Ovary (tissue), 9 donors: ENCODE results near the gene NFIB. TPM values are rescaled to one million over a fixed set of nuclear protein-coding genes. Genes with fewer than 3 reads are reported as not detected.

Experiments used
- DNase-seq, 5 donors: peaks; one replicate each; pipeline ENCODE4 v3.0.0-alpha.2; 2019 to 2020
- H3K27ac ChIP-seq, 2 donors: fragments of 200-600 bp; one replicate each; pipeline versions ENCODE4 v1.5.1 to v1.8.0; 2019 to 2022
- H3K27me3 ChIP-seq: fragments of 200-600 bp; one replicate; pipeline ENCODE4 v1.8.0; 2022
- H3K36me3 ChIP-seq: fragments of 200-600 bp; sonication (generic); one replicate; pipeline ENCODE4 v1.5.1; 2019
- H3K4me1 ChIP-seq: one replicate; pipeline ENCODE4 v1.8.1; 2013; ENCODE audit warnings: mild to moderate bottlenecking, moderate library complexity; ENCODE audit not compliant: insufficient read depth
- H3K4me3 ChIP-seq: fragments of 200-600 bp; sonication (generic); one replicate; pipeline ENCODE4 v1.5.1; 2017
- H3K9me3 ChIP-seq, 2 donors: fragments of 200-600 bp in 1 of 2; sonication (generic) in 1 of 2; one replicate each; pipeline versions ENCODE4 v1.5.1 to v1.8.1; 2013 to 2019; ENCODE audit warnings: mild to moderate bottlenecking in 1 of 2, moderate library complexity in 1 of 2
- EP300 ChIP-seq: sonication (generic); formaldehyde crosslinking; IDR thresholded peaks from one replicate; pipeline ENCODE4 v1.6.1; 2017; ENCODE audit warnings: antibody characterized with exemption
- POLR2A ChIP-seq: fragments of 450-650 bp; IDR thresholded peaks from one replicate; pipeline ENCODE4 v1.6.1; 2017; ENCODE audit warnings: antibody characterized with exemption, mild to moderate bottlenecking, moderate library complexity
- WGBS, 3 donors: extraction: QIAGEN DNeasy Blood & Tissue Kit in 1 of 3; methylation state at CpG; one replicate each; pipeline versions ENCODE4 v1.1.5 to v1.1.7; 2013 to 2017; 5-methylcytosine and 5-hydroxymethylcytosine counted together
- intact Hi-C, 4 donors: fragments of 100-400 bp; cut with DNase I; formaldehyde crosslinking; loops; one replicate each; pipeline versions ENCODE4 v1.11.0 to v1.15.1; 2022 to 2023
- polyA plus RNA-seq, 2 donors: library from polyadenylated mRNA; stranded (reverse); fragments of 200-250 nt in 1 of 2; fragments of 350-450 nt in 1 of 2; fragmentation: Illumina TruSeq in 1 of 2; extraction: RNeasy Lipid Tissue Mini Kit (QIAGEN cat#74804) in 1 of 2; gene quantifications; one replicate each; pipeline ENCODE4 v1.2.3, GENCODE V29; 2013 to 2014
- total RNA-seq, 7 donors: library from RNA; depleted of rRNA in 2 of 7; stranded (reverse); fragments of >200 nt in 2 of 7; fragmentation: NEBNext Ultra II Directional in 3 of 7; extraction: Animal tissue kit (Norgen Biotek cat#: 25700) in 3 of 7; gene quantifications; one replicate each; pipeline versions ENCODE4 v1.1.0 to v1.2.4, GENCODE V29; 2016 to 2023
- TF ChIP-seq, protein P1 (sequence below), 3 donors: fragments of 450-650 bp in 2 of 3; fragments of 200-600 bp in 1 of 3; IDR thresholded peaks; one replicate each; pipeline versions ENCODE4 v1.5.1 to v1.8.0; 2016 to 2022; ENCODE audit warnings: antibody characterized with exemption in 3 of 3, mild to moderate bottlenecking in 1 of 3
- donor health status: DM: no; HTN: no; CAD: no; lungs with moderate emphysema.
- donor health status: DM: no; HTN: no; CAD: no.
- donor health status: Bipolar disorder and iron deficiency.
- donor health status: DM: yes; HTN: yes; CAD: no.
- donor health status: DM: no; HTN: no; CAD: no.
- donor health status: DM: yes; HTN: yes; CAD: no.

NFIB gene
- total and polyA plus RNA-seq, 9 donors, result 8.7 to 111 (median 53.2) TPM

DNA sequence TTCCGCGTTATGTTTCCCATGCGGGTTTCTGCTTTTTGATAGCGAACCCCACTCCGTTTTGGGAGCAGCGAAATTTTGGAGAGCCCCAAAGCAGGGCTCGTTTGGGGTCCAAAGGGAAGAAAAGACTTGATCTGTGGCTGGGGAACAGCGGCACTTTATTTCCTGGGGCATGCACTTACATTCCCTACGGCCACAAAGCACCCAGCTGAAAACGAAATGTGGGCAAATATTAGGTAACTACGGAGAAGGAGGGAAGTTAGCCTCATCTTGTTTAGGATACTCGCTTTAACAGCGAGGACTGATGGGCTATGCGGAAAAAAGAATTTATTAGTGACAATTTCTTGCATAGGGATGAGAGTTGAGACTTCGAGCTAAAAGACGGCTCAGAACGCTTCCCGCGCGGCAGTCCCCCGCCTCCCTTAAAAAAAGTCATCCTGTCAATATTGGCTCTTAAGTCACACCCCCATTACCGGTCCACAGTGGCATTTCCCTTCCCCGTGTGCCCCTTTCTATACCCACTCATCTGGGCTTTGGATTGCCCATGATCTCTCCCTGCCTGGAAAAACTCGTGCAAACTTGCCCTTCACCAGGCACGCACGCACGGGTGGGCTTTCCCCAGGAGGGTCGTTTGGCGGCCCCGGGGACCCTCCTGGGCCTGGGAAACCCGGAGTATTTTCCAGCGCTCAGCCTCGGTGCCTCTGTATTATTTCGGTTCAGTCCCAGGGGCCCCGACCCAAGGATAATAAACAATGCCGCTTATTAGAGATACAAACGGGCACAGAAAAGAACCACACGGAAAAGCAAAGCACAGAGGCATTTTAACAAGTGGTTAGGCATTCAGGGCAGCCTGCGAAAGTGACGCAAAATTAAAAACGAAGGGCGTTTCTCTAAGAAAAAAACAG is 35.8 kb upstream of the NFIB start:
- H3K4me3 ChIP-seq, result peak overlapping the region; percentile 10
- no peaks in the 10 kb centered on the region for H3K36me3 ChIP-seq
- 56 to 87% (median 80%) methylated on average over 42 of the region's 42 CpGs for WGBS, 3 donors
- no peaks in the 10 kb centered on the region for H3K27me3 ChIP-seq
- no peak for TF ChIP-seq POLR2A
- TF ChIP-seq, protein P1, sequence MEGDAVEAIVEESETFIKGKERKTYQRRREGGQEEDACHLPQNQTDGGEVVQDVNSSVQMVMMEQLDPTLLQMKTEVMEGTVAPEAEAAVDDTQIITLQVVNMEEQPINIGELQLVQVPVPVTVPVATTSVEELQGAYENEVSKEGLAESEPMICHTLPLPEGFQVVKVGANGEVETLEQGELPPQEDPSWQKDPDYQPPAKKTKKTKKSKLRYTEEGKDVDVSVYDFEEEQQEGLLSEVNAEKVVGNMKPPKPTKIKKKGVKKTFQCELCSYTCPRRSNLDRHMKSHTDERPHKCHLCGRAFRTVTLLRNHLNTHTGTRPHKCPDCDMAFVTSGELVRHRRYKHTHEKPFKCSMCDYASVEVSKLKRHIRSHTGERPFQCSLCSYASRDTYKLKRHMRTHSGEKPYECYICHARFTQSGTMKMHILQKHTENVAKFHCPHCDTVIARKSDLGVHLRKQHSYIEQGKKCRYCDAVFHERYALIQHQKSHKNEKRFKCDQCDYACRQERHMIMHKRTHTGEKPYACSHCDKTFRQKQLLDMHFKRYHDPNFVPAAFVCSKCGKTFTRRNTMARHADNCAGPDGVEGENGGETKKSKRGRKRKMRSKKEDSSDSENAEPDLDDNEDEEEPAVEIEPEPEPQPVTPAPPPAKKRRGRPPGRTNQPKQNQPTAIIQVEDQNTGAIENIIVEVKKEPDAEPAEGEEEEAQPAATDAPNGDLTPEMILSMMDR (IDR thresholded peaks at IDR 0.05), result no peak
- no peak for TF ChIP-seq EP300
- no peaks in the 10 kb centered on the region for H3K9me3 ChIP-seq
- intact Hi-C loops, result loop anchor here (2.0 to 10.0 kb wide), 6 partner anchors 29 to 995 kb away; no protein-coding TSS in a partner anchor
- no peak for DNase-seq
- peaks cover 4% of the 10 kb centered on the region for H3K4me1 ChIP-seq
- H3K27ac ChIP-seq, result no peak overlapping the region

- Histone ChIP-seq H3K27me3 (no peaks in the 10 kb centered on the region), H3K36me3 (no peaks in the 10 kb centered on the region), H3K4me3 (peak overlapping the region; percentile 47), H3K4me1 (peaks cover 4% of the 10 kb centered on the region), H3K9me3 (no peaks in the 10 kb centered on the region), H3K27ac (peak overlapping the region in 1 of 2 donors; percentile 22)
- TF ChIP-seq EP300, result no peak
- TF ChIP-seq, protein P1 (IDR thresholded peaks at IDR 0.05), result no peak
- no peak for TF ChIP-seq POLR2A
- DNase-seq, result no peak
- intact Hi-C loops, result loop anchor here in 1 of 4 donors (2.0 to 10.0 kb wide), 2 partner anchors 28 to 904 kb away; no protein-coding TSS in a partner anchor
- 39 to 64% (median 59%) methylated on average over 15 of the region's 15 CpGs for WGBS, 3 donors
These were observed 35.2 kb upstream of the NFIB start for GRCh38 chr9:14349146-14349446.

DNA sequence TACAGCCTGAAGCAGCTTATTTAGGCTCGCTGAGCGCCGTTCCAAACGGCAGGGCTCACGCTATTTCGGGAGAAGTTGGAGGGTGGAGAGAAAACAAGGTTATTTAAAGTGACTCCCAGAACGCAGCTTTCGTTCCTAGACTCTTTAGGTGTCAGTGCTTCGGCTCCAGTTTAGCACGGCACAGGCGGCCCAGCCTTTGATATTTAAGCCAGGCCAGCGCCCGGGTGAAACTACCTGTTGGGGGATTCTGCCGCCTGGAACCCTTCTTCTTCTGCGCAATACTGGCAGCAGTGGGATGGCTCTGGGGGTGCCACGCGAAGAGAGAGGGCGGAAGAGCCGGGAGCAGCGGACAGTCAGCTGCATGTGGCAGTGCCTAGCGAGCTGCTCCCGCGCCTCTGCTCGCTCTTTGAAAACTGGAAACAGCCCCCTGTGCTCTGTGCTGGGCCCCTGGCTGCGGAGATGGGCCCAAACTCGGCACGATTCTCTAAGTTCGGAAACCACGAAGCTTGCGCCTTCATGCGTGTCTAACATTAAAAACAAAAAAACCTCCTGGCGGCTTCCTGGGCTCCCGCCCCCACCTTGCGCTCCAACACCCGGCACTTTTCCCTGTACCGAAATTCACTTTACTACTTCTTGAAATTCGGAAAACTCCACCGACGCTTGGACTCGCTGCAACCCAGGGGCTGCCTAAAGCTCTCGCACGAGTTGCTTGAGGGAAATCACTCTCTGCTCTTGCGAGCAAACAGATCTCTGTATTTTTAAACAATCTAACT is 34.6 kb upstream of the NFIB start:
- peak overlapping the region in 1 of 2 donors; percentile 22 for H3K27ac ChIP-seq
- H3K27me3 ChIP-seq, result no peaks in the 10 kb centered on the region
- peak in 1 of 5 donors; percentile 21 for DNase-seq
- H3K4me3 ChIP-seq, result peak overlapping the region; percentile 47
- WGBS, 3 donors, result 4 to 21% (median 9%) methylated on average over 43 of the region's 43 CpGs
- intact Hi-C loops, result loop anchor here in 1 of 4 donors (2.0 to 10.0 kb wide), 2 partner anchors 28 to 904 kb away; no protein-coding TSS in a partner anchor
- H3K4me1 ChIP-seq, result peaks cover 4% of the 10 kb centered on the region
- no peaks in the 10 kb centered on the region for H3K36me3 ChIP-seq
- TF ChIP-seq POLR2A, result no peak
- TF ChIP-seq, protein P1 (IDR thresholded peaks at IDR 0.05), result no peak
- TF ChIP-seq EP300, result no peak
- H3K9me3 ChIP-seq, result no peaks in the 10 kb centered on the region

- H3K4me1 ChIP-seq, result peaks cover 2% of the 10 kb centered on the region
- peak overlapping the region; percentile 47 for H3K4me3 ChIP-seq
- H3K36me3 ChIP-seq, result no peaks in the 10 kb centered on the region
- WGBS, 3 donors, result 0 to 4% (median 4%) methylated on average over 10 of the region's 10 CpGs
- DNase-seq, result no peak
- H3K9me3 ChIP-seq, result no peaks in the 10 kb centered on the region
- H3K27me3 ChIP-seq, result no peaks in the 10 kb centered on the region
- TF ChIP-seq EP300, result no peak
- TF ChIP-seq, protein P1 (IDR thresholded peaks at IDR 0.05), result peak in 1 of 3 donors; percentile 5
- intact Hi-C loops, result loop anchor here in 1 of 4 donors (2.0 to 10.0 kb wide), 2 partner anchors 27 to 903 kb away; no protein-coding TSS in a partner anchor
- no peak overlapping the region for H3K27ac ChIP-seq
These were observed 34.1 kb upstream of the NFIB start for GRCh38 chr9:14348123-14348372.
